ENCODE results near the gene COL5A1. TPM values are rescaled to one million over a fixed set of nuclear protein-coding genes. Genes with fewer than 3 reads are reported as not detected.

The COL5A1 gene
- total RNA-seq, 1 donor from 2014 or later: 6.1 TPM

GRCh38 chr9:134716067-134716466, 74.5 kb downstream of the COL5A1 start:
- Histone ChIP-seq H3K27ac (no peak overlapping the region), H3K9ac (no peak overlapping the region), H3K4me2 (no peak overlapping the region), H4K20me1 (ENCODE audit: low read depth) (no peaks in the 10 kb centered on the region), H3K27me3 (no peaks in the 10 kb centered on the region), H3K4me1 (no peaks in the 10 kb centered on the region), H3K4me3 (no peak overlapping the region), H3K9me3 (ENCODE audit: low read depth) (no peaks in the 10 kb centered on the region), H2AFZ (replicated peaks) (no peak overlapping the region), H3K79me2 (ENCODE audit: low read depth) (no peaks in the 10 kb centered on the region), H3K36me3 (no peaks in the 10 kb centered on the region), H3F3A (ENCODE audit: low read depth) (no peaks in the 10 kb centered on the region)
- no peak for TF ChIP-seq EZH2phosphoT487 (IDR thresholded peaks at IDR 0.05)
- no peak for TF ChIP-seq CTCF (IDR thresholded peaks at IDR 0.05)
- H3K4me1 Mint-ChIP-seq: no peaks in the 10 kb centered on the region
- no peak overlapping the region for H3K27ac Mint-ChIP-seq
- H3K4me3 Mint-ChIP-seq: no peak overlapping the region
- no peaks in the 10 kb centered on the region for H3K36me3 Mint-ChIP-seq
- H3K9me3 Mint-ChIP-seq: peaks cover 5% of the 10 kb centered on the region
- no peaks in the 10 kb centered on the region for H3K27me3 Mint-ChIP-seq (ENCODE audit: insufficient read depth, low read depth)
- DNase-seq (ENCODE audit: low spot score): no peak

DNA sequence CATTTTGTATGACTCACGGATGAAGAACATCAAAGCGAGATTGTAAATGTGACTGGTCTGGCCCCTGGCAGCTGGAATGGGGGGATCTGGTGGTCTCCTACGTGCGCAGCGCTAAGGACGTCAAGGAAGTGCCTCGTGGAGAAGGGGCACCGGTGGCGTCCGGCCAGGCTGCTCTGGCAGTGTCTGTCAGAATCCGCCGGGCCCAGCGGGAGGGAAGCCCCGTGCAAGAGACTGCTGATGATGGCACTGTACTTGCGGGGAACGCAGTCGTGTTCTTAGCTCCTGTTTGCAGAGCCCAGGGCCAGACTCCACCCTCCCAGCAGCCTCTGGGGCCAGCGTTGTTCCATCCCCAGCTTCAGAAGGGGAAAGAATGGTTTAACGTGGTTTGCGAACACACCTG, 75.5 kb downstream of the COL5A1 start:
- no peaks in the 10 kb centered on the region for H3K79me2 ChIP-seq (ENCODE audit: low read depth)
- no peaks in the 10 kb centered on the region for H3K27me3 ChIP-seq
- Mint-ChIP-seq H3K27ac (no peak overlapping the region), H3K27me3 (ENCODE audit: insufficient read depth, low read depth) (no peaks in the 10 kb centered on the region), H3K9me3 (peaks cover 5% of the 10 kb centered on the region), H3K36me3 (no peaks in the 10 kb centered on the region), H3K4me1 (no peaks in the 10 kb centered on the region), H3K4me3 (no peak overlapping the region)
- H4K20me1 ChIP-seq (ENCODE audit: low read depth): no peaks in the 10 kb centered on the region
- no peaks in the 10 kb centered on the region for H3K36me3 ChIP-seq
- TF ChIP-seq EZH2 (IDR thresholded peaks at IDR 0.05) (no peak), EZH2phosphoT487 (IDR thresholded peaks at IDR 0.05) (no peak), CTCF (IDR thresholded peaks at IDR 0.05) (no peak)
- H3K9me3 ChIP-seq (ENCODE audit: low read depth): no peaks in the 10 kb centered on the region
- H3K4me3 ChIP-seq: no peak overlapping the region
- H3F3A ChIP-seq (ENCODE audit: low read depth): no peaks in the 10 kb centered on the region
- no peak overlapping the region for H3K9ac ChIP-seq
- H3K4me1 ChIP-seq: no peaks in the 10 kb centered on the region
- no peak overlapping the region for H2AFZ ChIP-seq (replicated peaks)
- no peak overlapping the region for H3K4me2 ChIP-seq
- H3K27ac ChIP-seq: no peak overlapping the region
- DNase-seq (ENCODE audit: low spot score): no peak

DNA sequence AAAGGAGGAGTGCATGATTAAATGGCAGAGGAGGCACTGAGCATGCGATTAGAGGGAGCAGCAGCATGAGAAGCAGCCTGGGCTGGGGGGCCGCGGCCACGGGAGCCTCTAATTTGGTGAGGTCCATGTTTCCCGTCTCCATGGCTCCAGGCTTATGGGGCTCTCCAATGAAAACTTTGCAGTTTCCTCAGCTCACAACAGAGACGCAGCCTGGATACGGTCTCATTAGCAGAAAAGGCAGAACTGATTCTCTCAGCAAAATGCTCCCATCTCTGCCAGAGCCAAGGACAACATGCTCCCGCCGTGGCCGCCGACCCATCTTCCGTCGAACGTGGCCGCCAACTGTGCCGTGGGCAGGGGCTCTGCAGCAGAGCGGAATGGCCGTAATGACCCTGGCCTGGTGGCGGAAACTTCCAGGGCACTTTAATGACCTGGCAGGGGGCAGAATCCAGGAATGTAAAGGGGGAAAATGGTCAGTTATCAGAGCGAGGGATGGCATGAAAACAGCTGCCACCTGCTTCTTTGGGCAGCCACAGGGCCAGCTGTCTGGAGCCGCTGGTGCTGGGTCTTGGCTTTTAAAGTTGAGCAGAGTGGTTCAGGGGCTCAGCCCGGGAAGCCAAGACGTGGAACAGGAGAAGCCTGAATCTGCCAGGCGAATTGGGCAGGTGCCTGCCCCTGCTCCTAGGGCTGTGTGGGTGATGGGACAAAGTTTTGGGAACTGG, 76.5 kb downstream of the COL5A1 start:
- Histone ChIP-seq H3K27me3 (no peaks in the 10 kb centered on the region), H3K27ac (no peak overlapping the region), H3F3A (ENCODE audit: low read depth) (no peaks in the 10 kb centered on the region), H3K4me1 (no peaks in the 10 kb centered on the region), H3K9ac (no peak overlapping the region), H3K9me3 (ENCODE audit: low read depth) (no peaks in the 10 kb centered on the region), H3K4me2 (no peak overlapping the region), H2AFZ (replicated peaks) (no peak overlapping the region), H3K4me3 (no peak overlapping the region), H3K79me2 (ENCODE audit: low read depth) (no peaks in the 10 kb centered on the region), H3K36me3 (no peaks in the 10 kb centered on the region), H4K20me1 (ENCODE audit: low read depth) (no peaks in the 10 kb centered on the region)
- Mint-ChIP-seq H3K4me3 (no peak overlapping the region), H3K27ac (no peak overlapping the region), H3K4me1 (no peaks in the 10 kb centered on the region), H3K27me3 (ENCODE audit: insufficient read depth, low read depth) (no peaks in the 10 kb centered on the region), H3K9me3 (peaks cover 5% of the 10 kb centered on the region), H3K36me3 (no peaks in the 10 kb centered on the region)
- TF ChIP-seq CTCF (IDR thresholded peaks at IDR 0.05) (no peak), EZH2 (IDR thresholded peaks at IDR 0.05) (no peak), EZH2phosphoT487 (IDR thresholded peaks at IDR 0.05) (no peak)
- DNase-seq (ENCODE audit: low spot score): no peak
